GM18526 (cell line): ENCODE measurements around the gene IL33.

Experiments used
- POLR2A ChIP-seq: IDR thresholded peaks from 3 replicates; pipeline ENCODE4 v1.6.1; 2011; ENCODE audit not compliant: insufficient read length; ENCODE audit errors: extremely low read depth

The IL33 gene

GRCh38 chr9:6239048-6239461 is 23.4 kb downstream of the IL33 start:
- TF ChIP-seq POLR2A = no peak

GRCh38 chr9:6239694-6240093 is 24.1 kb downstream of the IL33 start:
- no peak for TF ChIP-seq POLR2A

GRCh38 chr9:6243746-6244145 is 28.1 kb downstream of the IL33 start:
- no peak for TF ChIP-seq POLR2A

GRCh38 chr9:6247266-6247665 is 31.7 kb downstream of the IL33 start:
- TF ChIP-seq POLR2A = no peak

- no peak for TF ChIP-seq POLR2A
Measured at GRCh38 chr9:6268826-6269397, 53.3 kb downstream of the IL33 start.

- no peak for TF ChIP-seq POLR2A
Measured at GRCh38 chr9:6270896-6271295, 55.3 kb downstream of the IL33 start.

- TF ChIP-seq POLR2A = no peak
Measured at GRCh38 chr9:6271508-6272228, 56.1 kb downstream of the IL33 start.

- no peak for TF ChIP-seq POLR2A
Measured at GRCh38 chr9:6272229-6272598, 56.6 kb downstream of the IL33 start.

GRCh38 chr9:6277417-6277816 is 61.8 kb downstream of the IL33 start:
- TF ChIP-seq POLR2A = no peak

GRCh38 chr9:6301858-6302257 is 86.3 kb downstream of the IL33 start:
- no peak for TF ChIP-seq POLR2A

- TF ChIP-seq POLR2A = no peak
Measured at GRCh38 chr9:6302417-6302816, 86.8 kb downstream of the IL33 start.

- no peak for TF ChIP-seq POLR2A
Measured at GRCh38 chr9:6304232-6304631, 88.6 kb downstream of the IL33 start.

GRCh38 chr9:6305954-6306563 is 90.5 kb downstream of the IL33 start:
- no peak for TF ChIP-seq POLR2A
